Measurements from ENCODE around the gene GPAT2.
"Not testable (repeated sequence)": the region's sequence is repeated elsewhere in the genome, so short reads cannot be mapped to it uniquely, and the experiment has no call there.

GPAT2 gene

GRCh38 chr2:96034792-96035191, at the start of gene GPAT2:
Gene GPAT2, minus strand, starts transcription at chr2:96034916. Its CDS starts 2,557 bp downstream, at chr2:96032359.
- not testable (repeated sequence) for DNase-seq
- ATAC-seq: peak; percentile 33

GRCh38 chr2:96083989-96084857, 49.5 kb upstream of the GPAT2 start:
- DNase-seq: no peak
- ATAC-seq: no peak

GRCh38 chr2:96083064-96083939, 48.6 kb upstream of the GPAT2 start:
- DNase-seq: no peak
- no peak for ATAC-seq

- ATAC-seq (no peak), DNase-seq (no peak)
Measured at GRCh38 chr2:96082211-96083063, 47.7 kb upstream of the GPAT2 start.

- no peak for ATAC-seq
- DNase-seq: no peak
Measured at GRCh38 chr2:96081042-96081441, 46.3 kb upstream of the GPAT2 start.

GRCh38 chr2:96075199-96075771, 40.6 kb upstream of the GPAT2 start:
- DNase-seq: no peak
- no peak for ATAC-seq

GRCh38 chr2:96074156-96074555, 39.4 kb upstream of the GPAT2 start:
- DNase-seq (no peak), ATAC-seq (no peak)

GRCh38 chr2:96073170-96073775, 38.6 kb upstream of the GPAT2 start:
- ATAC-seq (no peak), DNase-seq (no peak)

- DNase-seq (no peak), ATAC-seq (no peak)
Measured at GRCh38 chr2:96072746-96073145, 38.0 kb upstream of the GPAT2 start.

- DNase-seq, ATAC-seq: not testable (repeated sequence)
Measured at GRCh38 chr2:96071977-96072491, 37.3 kb upstream of the GPAT2 start.

GRCh38 chr2:96071087-96071976, 36.6 kb upstream of the GPAT2 start:
- not testable (repeated sequence) for ATAC-seq, DNase-seq

GRCh38 chr2:96070351-96070750, 35.6 kb upstream of the GPAT2 start:
- not testable (repeated sequence) for DNase-seq, ATAC-seq

- ATAC-seq, DNase-seq: not testable (repeated sequence)
Measured at GRCh38 chr2:96069878-96070277, 35.2 kb upstream of the GPAT2 start.

GRCh38 chr2:96067902-96068581, 33.3 kb upstream of the GPAT2 start:
- not testable (repeated sequence) for DNase-seq, ATAC-seq

- DNase-seq, ATAC-seq: not testable (repeated sequence)
Measured at GRCh38 chr2:96067098-96067660, 32.5 kb upstream of the GPAT2 start.

- DNase-seq, ATAC-seq: not testable (repeated sequence)
Measured at GRCh38 chr2:96066511-96066910, 31.8 kb upstream of the GPAT2 start.

GRCh38 chr2:96065954-96066353, 31.2 kb upstream of the GPAT2 start:
- not testable (repeated sequence) for DNase-seq, ATAC-seq

- ATAC-seq (no peak), DNase-seq (no peak)
Measured at GRCh38 chr2:96065381-96065930, 30.7 kb upstream of the GPAT2 start.

All from stimulated activated naive CD8-positive, alpha-beta T cell treated with anti-CD3 and anti-CD28 coated beads, Interleukin-15, Interleukin-2, amounts not matched to agents 100 U/mL and 50 U/mL, for 24 hours (primary cell).